ENCODE results near the gene GPR107. TPM values are rescaled to one million over a fixed set of nuclear protein-coding genes. Genes with fewer than 3 reads are reported as not detected.

Gene GPR107
- total RNA-seq, 1 donor from 2014 or later = 21.1 TPM

- intact Hi-C loops (cut with micrococcal nuclease) = no loop called here
- no peak for ATAC-seq
- no peak for DNase-seq
These were observed 26.9 kb upstream of the GPR107 start for GRCh38 chr9:130026583-130027340.

GRCh38 chr9:130027533-130028365 lies 26.0 kb upstream of the GPR107 start:
- DNase-seq = no peak
- ATAC-seq = no peak
- intact Hi-C loops (cut with micrococcal nuclease) = no loop called here

- intact Hi-C loops (cut with micrococcal nuclease) = no loop called here
- ATAC-seq (peak; percentile 65), DNase-seq (no peak)
These were observed 25.0 kb upstream of the GPR107 start for GRCh38 chr9:130028493-130029222.

- no peak for ATAC-seq
These were observed 24.3 kb upstream of the GPR107 start for GRCh38 chr9:130029223-130029973.

GRCh38 chr9:130030651-130031127 lies 23.0 kb upstream of the GPR107 start:
- DNase-seq (no peak), ATAC-seq (no peak)
- intact Hi-C loops (cut with micrococcal nuclease) = no loop called here

More at GRCh38 chr9:130029223-130029973, 24.3 kb upstream of the GPR107 start:
- intact Hi-C loops (cut with micrococcal nuclease) = no loop called here
- no peak for DNase-seq

- intact Hi-C loops (cut with micrococcal nuclease) = no loop called here
- DNase-seq (no peak), ATAC-seq (no peak)
These were observed 19.1 kb upstream of the GPR107 start for GRCh38 chr9:130034570-130034969.

- DNase-seq (no peak), ATAC-seq (no peak)
- intact Hi-C loops (cut with micrococcal nuclease) = no loop called here
These were observed 17.6 kb upstream of the GPR107 start for GRCh38 chr9:130036099-130036498.

- intact Hi-C loops (cut with micrococcal nuclease) = no loop called here
- no peak for ATAC-seq
- DNase-seq = no peak
These were observed 14.1 kb upstream of the GPR107 start for GRCh38 chr9:130039528-130040147.

- no peak for ATAC-seq
- intact Hi-C loops (cut with micrococcal nuclease) = no loop called here
- DNase-seq = no peak
These were observed 12.6 kb upstream of the GPR107 start for GRCh38 chr9:130040984-130041647.

- peak; percentile 39 for DNase-seq
- ATAC-seq = no peak
These were observed 11.9 kb upstream of the GPR107 start for GRCh38 chr9:130041648-130042405.

GRCh38 chr9:130042406-130042884 lies 11.3 kb upstream of the GPR107 start:
- intact Hi-C loops (cut with micrococcal nuclease) = no loop called here

More at GRCh38 chr9:130041648-130042405, 11.9 kb upstream of the GPR107 start:
- intact Hi-C loops (cut with micrococcal nuclease) = no loop called here

GRCh38 chr9:130042885-130043653 lies 10.6 kb upstream of the GPR107 start, which contains the start of gene FNBP1:
Gene FNBP1 (minus strand): TSS chr9:130043189. CDS start chr9:130042975, 214 bp downstream.
- intact Hi-C loops (cut with micrococcal nuclease) = no loop called here
- ATAC-seq (peak; percentile 97), DNase-seq (peak; percentile 90)

More at GRCh38 chr9:130042406-130042884, 11.3 kb upstream of the GPR107 start:
- DNase-seq (peak; percentile 57), ATAC-seq (peak; percentile 41)

GRCh38 chr9:130043654-130044623 lies 9.8 kb upstream of the GPR107 start:
- ATAC-seq = peak; percentile 45
- intact Hi-C loops (cut with micrococcal nuclease) = no loop called here
- DNase-seq = peak; percentile 56

- intact Hi-C loops (cut with micrococcal nuclease) = no loop called here
These were observed 7.8 kb upstream of the GPR107 start for GRCh38 chr9:130045725-130046450.

More at GRCh38 chr9:130045725-130046450, 7.8 kb upstream of the GPR107 start:
- DNase-seq (no peak), ATAC-seq (no peak)

Data from left ventricle myocardium superior (tissue), 1 donor.